MM.1S (cell line): ENCODE measurements around the gene NLGN1.

Experiments used
- EZH2 ChIP-seq: fragments of 300-600 bp; sonication (generic); optimal IDR thresholded peaks from 2 replicates; pipeline ENCODE3; 2017; ENCODE audit warnings: low read depth, mild to moderate bottlenecking, antibody characterized with exemption, low read length, mixed read lengths
- EZH2phosphoT487 ChIP-seq: fragments of 300-600 bp; sonication (generic); IDR thresholded peaks from 2 replicates; pipeline ENCODE4 v1.6.1; 2018; ENCODE audit warnings: antibody characterized with exemption, low read length
- TF ChIP-seq, protein P1 (sequence below): fragments of 300-600 bp; sonication (generic); IDR thresholded peaks from 2 replicates; pipeline ENCODE4 v1.5.1; 2016; ENCODE audit warnings: antibody characterized with exemption, low read length, mixed read lengths

DNA sequence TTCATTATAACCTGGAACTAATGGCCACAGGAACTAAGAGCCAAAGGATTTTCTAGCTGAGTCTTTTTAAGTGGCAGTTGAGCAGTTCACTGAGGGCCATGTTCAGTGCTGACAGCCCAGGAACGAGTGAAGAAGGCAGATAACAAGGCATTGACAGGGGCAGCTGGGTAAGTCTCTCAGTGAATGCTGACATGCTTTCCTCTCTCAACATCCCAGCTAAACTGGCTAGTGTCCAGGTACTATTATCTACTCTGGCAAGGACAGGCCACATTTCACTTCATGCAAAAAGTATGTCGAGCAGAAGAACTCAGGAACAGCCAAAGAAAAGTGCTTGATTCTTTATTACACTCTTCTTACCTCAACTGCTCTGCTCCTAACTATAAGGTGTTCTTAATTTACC lies 515.9 kb downstream of the NLGN1 start:
- TF ChIP-seq, protein P1, sequence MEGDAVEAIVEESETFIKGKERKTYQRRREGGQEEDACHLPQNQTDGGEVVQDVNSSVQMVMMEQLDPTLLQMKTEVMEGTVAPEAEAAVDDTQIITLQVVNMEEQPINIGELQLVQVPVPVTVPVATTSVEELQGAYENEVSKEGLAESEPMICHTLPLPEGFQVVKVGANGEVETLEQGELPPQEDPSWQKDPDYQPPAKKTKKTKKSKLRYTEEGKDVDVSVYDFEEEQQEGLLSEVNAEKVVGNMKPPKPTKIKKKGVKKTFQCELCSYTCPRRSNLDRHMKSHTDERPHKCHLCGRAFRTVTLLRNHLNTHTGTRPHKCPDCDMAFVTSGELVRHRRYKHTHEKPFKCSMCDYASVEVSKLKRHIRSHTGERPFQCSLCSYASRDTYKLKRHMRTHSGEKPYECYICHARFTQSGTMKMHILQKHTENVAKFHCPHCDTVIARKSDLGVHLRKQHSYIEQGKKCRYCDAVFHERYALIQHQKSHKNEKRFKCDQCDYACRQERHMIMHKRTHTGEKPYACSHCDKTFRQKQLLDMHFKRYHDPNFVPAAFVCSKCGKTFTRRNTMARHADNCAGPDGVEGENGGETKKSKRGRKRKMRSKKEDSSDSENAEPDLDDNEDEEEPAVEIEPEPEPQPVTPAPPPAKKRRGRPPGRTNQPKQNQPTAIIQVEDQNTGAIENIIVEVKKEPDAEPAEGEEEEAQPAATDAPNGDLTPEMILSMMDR = no peak
- TF ChIP-seq EZH2phosphoT487 = no peak
- no peak for TF ChIP-seq EZH2
